Daoy (cell line): Measurements from ENCODE around the gene ACSL5. TPM values are rescaled to one million over a fixed set of nuclear protein-coding genes. Genes with fewer than 3 reads are reported as not detected.
"Not testable (repeated sequence)": the region's sequence is repeated elsewhere in the genome, so short reads cannot be mapped to it uniquely, and the experiment has no call there.

Experiments
- DNase-seq: peaks from one replicate; pipeline ENCODE4 v3.0.0-alpha.2; 2015; ENCODE audit warnings: low read depth
- total RNA-seq: library from RNA; depleted of rRNA; stranded (reverse); fragments of >200 nt; shearing (Covaris generic); gene quantifications from 2 replicates; pipeline ENCODE4 v1.2.3, GENCODE V29; 2014

Gene ACSL5
- total RNA-seq, 1 experiment from 2014 or later, result 18.3 TPM

DNA sequence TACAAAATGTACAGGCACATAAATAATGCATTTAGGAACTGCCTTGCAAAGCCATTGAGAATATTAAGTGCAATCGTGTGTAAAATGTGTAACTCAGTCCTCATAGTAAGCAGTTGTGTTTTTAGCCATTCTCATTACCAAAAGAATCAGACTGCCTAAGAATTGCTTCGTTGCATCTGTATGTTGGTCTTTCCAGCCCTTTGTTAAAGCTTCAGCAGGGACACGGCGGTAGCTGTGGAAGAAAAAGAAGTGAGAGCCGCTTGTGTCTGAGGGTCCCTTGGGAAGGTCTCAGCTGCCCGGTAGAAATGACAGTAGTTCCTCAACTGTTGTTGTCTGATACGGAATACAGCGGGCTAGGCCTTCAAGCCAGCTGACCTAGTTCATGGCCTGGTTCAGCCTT lies 22.8 kb upstream of the ACSL5 start:
- no peak for DNase-seq

DNA sequence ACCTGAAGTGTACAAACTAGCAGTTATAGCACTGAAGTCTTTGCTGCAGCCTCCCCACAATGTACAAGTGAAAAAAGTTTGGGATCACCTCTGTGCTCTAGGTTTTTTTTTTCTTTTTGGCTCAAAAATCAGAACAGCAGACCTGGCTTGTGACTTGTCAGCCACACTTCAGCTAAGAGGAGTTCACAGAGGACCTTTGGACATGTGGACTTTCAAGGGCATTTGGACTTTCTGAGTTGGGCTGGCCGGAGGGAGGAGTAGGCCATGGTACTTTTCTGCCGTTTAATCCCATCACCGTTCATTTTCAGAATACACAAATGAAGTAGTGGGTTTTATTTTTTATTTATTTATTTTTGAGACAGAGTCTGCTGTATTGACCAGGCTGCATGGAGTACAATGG lies 21.9 kb upstream of the ACSL5 start:
- no peak for DNase-seq

DNA sequence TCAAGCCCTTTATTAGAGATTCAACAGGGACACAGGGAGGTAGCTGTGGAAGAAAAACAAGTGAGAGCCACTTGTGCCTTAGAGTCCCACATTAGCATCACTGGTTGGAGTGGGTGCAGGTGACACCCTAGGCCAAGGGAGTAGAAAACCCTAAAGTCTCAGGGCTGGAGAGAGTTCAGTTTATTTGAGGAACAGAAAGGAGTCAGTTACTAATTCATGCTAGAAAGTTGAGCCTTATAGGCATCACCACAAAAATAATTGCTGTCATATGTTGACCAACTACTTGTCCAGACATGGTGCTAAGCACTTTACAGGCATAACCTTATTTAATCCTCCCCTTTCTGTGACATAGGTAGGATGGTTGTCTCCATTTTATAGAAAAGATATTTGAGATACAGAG lies 20.9 kb upstream of the ACSL5 start:
- DNase-seq, result no peak

DNA sequence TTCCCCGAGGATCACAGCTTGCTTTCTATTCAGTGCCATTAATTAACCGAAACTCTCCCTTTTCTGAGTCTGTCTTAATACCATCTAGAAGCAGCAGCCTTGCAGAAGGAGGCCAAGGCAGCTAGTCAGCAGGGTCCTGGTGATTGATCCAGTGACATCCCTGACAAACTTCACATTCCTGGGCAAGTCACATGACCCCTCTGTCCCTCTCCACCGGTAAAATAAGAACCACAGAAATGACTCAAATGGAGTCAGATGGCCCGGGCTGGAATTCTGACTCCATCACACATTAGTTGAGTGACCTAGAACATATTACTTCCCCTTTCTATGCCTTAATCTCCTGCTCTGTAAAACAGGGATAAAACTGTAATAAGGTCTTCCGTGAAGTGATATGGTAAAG lies 17.2 kb upstream of the ACSL5 start:
- no peak for DNase-seq

DNA sequence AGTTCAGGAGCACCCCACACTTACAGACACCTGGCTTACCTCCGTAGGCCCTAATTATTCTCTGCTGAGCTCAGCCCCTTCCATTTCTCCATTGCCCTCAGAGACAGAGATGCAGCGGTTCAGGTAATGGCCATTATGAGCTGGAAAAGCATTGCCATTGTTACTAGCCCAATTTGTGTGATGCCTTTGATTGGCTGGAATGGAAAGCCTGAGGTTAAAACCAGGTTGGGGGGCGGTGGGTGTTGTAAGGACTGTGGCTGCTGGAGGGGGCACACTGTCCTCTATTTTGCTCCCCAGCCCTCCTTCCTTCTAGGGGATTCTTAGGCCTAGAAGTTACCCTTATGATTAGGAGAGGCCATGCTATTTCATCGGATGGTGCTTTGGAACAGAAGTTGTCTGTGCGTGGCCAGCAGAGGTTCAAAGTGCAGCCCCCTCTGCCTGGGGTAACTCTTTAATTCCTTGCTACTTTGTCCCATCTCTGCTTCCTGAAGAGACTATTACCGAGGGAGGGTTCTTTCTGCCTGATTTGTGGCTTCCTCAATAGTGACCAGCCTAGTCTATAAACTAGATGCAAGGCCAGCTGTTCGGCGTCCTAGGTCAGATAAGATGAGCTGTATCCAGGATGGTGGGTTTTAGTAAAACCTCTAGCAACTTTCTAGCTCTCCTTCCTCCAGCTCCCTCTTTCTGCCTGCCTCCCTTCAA lies 14.2 kb upstream of the ACSL5 start:
- no peak for DNase-seq

DNA sequence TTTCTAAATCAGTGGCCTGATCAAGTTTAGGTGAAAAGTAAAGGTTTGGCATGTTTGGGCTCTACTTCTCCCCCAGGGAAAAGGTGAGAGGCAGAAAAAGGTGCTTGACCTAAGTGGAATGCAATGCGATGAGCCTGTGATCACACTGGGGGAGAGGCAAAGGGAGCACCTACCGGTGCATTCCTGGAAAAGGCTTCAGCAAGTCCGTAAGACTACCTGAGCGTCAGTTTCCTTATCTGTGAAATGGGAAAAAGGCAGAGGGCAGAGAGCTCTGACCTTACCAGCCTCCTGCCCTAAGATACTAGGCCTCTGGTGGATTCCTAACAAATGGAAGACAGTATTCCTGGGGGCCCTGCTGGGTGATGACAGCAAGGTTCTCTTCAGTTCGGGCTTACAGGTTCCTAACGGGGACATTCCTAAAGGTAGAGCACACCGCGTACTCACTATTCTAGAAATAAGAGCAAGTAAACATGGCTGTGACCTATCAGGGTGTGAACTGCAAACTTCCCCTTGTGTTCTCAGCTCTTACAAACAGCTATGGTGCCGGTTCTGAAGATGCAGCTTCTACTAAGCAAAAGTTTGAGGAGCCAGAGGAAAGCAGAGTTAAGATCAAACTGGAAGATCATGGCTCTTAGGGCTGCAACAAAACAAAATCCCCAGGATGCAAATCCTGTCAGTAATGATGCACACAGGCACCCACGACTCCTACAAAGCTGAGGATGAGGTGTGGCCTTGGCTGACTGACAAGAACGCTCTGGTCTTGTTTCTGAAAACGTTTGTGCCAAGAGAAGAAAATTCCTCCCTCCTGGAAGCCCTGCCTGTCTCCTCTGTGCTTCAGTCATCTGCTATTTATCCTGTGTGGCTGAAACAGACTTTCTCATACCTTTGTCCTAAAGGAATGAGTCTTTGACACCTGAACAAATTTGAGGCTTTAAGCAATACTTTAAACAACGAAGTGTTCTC lies 13.3 kb upstream of the ACSL5 start:
- DNase-seq, result peak; percentile 36

DNA sequence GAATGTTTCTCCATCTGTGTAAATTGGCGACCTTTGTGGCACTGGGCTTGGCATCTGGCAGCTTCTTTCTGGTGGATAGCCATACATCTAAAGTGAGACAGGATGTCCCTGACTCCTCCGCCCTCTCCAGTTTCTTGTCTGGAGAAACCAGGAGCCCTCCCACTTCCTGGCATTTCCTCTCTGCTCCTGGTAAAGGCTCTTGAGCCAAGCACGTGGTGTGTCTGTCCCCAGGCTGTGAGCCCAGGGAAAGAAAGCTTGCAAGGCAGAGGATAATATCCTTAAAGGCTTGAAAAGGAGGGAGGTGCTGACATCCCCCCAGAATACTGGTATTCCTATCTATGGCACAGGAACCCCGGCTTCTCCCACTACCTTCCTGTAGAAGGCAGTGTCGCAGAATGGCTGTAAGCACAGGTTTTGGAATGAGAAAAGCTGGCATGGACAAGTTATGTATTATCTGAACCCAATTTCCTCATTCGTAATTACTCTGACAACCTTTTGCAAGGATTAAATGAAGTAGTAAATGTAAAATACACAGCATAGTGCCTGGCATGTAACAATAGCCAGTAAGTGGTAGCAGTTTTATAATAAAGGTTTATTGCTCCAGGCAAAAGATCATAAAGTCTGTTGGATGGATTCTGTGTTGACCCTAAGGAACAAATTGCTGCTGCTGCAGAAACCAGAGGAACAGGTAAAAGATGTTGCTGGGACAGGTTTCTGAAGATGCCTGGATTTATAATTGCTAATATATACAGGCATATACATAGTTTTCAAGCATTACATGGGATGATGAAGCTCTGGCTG lies 11.8 kb upstream of the ACSL5 start:
- peak; percentile 68 for DNase-seq

DNA sequence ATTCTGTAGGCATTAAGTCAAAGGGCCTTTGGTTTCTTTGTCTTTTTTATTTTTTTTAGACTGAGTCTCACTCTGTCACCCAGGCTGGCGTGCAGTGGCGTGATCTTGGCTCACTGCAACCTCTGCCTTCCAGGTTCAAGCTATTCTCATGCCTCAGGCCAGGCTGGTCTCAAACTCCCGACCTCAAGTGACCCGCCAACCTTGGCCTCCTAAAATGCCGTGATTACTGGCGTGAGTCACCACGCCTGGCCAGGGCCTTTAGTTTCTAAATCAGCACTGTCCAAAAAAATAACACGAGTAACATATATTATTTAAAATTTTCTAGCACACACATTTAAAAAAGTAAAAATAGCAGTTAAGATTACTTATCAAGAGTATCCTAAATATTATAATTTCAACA lies 11.1 kb upstream of the ACSL5 start:
- peak; percentile 52 for DNase-seq

DNA sequence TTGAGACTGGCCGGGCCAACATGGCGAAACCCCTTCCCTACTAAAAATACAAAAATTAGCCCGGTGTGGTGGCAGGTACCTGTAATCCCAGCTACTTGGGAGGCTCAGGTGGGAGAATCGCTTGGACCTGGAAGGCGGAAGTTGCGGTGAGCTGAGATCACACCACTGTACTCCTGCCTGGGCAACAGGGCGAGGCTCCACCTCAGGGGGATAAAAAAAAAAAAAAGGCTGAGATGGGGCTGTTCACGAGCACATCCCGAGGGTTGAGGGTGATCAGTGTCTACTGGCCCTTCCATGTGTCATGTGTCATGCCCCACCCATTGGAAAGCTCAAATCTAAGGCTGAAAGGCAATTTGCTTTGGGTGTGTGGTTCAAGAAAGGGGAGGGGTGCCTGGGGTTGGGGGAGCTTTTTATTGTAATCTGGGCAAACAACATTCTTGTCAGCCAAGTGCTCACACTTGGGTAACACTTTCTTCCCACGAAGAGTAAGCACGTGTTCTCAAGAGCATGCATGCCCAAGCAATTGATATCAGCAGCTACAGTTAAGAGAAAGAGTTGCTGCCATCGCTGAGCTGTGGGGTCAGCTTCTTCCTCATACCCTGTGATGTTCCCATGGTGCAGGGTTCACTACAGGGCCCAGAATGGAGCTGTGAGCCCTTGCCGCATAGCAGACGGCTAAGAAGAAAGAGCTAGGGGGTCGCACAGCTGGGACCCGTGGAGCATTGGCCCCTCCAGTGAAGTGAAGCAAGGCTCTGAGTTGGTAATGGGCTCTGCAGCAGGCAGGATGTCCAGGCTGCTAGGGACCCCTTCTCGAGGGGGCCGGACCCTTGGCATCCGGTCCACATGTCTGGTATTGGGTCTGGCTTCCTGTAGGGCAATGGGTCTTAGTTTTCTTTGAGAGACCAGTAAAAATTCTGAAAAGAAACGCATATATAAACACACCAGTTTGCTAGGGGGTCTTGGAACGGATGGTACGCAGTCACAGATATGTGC lies 9.9 kb upstream of the ACSL5 start:
- no peak for DNase-seq

DNA sequence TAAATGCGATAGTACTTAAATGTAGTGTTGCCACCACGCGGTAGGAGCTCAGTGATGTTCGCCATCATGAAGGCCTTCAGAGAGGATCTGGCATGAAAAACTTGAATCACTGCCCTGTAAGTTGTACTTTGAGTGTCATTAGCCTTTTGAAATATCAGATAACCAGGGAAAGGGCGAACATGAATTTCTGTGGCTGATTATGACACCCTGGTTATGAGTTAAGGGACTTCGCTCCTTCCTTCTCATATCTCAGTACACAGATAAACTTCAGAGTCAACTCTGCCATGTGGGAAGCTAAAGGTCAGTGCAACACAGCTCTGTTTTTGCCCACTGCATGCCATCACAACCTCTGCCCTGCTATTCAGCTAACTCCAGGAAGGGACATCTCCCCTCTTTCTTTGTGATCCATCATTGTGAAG lies 8.9 kb upstream of the ACSL5 start:
- DNase-seq, result no peak

DNA sequence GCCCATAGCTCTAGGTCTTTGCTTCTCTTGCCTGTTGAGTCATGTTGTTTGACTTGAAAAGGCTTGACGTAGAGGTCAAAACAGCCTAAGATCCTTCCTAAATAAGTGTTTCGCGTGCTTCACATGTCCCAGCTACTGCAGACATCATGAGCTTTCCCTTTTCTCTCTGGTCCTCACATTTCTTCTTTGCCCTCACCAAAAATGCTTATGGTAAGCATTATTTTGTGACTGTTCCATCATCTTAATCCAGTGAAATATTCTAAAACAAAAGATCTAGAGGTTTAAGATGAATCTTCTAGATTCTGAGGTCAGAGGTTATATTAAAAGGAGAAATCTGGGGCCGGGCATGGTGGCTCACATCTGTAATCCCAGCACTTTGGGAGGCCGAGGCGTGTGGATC lies 8.5 kb upstream of the ACSL5 start:
- DNase-seq, result no peak

DNA sequence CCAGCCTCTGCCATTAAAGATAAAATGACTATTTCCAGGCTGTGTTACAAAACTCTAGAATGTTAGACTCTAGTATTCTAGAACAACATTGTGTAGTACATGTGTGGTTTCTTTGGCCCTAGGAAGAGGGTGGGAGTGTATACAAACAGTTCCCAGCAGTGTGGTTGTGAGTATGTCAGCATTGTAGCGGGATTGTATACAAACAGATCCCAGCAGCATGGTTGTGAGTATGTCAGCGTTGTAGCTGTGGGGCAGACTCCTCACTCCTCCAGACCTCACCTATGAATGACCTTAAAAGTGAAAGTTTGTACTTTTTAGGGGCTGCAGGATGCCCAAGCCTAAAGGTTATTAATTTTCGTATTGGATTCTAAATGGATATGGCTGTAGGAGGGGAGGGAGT lies 6.9 kb upstream of the ACSL5 start:
- DNase-seq, result no peak

DNA sequence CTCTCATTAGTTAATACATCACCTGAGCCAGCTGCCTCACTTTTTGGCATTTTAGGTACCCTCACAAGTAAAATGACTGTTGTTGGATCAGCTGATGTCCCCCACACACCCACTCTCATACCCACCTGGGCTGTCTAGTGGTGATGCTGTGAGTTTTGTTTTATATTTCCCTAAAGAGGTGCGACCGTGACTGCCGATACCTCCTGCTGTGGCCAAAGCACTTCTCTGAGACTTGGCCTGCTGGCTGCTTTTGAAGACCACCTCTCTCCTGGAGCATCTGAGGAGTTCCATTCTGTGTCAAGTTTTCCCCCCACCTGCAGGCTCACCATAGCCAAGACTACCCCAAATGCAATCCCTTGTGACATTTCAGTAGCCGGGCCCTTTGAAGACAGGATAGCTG lies 6.4 kb upstream of the ACSL5 start:
- no peak for DNase-seq

DNA sequence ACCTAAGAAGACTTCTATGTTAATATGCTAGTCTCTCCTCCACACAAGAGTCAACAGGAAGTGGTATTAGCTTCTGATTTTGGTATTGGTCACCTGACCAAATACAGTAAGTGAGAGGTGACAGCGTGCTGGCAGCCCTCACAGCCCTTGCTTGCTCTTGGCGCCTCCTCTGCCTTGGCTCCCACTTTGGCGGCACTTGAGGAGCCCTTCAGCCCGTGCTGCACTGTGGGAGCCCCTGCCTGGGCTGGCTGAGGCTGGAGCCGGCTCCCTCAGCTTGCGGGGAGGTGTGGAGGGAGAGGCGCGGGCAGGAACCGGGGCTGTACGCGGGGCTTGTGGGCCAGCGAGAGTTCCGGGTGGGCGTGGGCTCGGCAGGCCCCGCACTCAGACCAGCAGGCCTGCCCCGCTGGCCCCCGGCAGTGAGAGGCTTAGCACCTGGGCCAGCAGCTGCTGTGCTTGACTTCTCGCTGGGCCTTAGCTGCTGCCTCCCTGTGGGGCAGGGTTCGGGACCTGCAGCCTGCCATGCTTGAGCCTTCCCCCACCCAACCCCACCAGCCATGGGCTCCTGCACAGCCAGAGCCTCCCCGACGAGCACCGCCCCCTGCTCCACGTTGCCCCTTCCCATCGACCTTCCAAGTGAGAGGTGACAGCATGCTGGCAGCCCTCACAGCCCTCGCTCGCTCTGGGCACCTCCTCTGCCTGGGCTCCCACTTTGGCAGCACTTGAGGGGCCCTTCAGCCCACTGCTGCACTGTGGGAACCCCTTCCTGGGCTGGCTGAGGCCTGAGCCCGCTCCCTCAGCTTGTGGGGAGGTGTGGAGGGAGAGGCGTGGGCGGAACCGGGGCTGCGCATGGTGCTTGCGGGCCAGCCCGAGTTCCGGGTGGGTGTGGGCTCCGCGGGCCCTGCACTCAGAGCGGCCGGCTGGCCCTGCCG lies 4.2 kb upstream of the ACSL5 start:
- no peak for DNase-seq

DNA sequence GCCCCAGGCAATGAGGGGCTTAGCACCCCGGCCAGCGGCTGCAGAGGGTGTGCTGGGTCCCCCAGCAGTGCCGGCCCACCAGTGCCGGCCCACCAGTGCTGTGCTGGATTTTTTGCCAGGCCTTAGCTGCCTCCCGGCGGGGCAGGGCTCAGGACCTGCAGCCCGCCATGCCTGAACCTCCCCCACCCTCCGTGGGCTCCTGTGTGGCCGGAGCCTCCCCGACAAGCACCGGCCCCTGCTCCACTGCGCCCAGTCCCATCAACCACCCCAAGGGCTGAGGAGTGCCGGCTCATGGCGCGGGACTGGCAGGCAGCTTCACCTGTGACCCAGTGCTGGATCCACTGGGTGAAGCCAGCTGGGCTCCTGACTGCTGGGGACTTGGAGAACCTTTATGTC lies 3.5 kb upstream of the ACSL5 start:
- no peak for DNase-seq

DNA sequence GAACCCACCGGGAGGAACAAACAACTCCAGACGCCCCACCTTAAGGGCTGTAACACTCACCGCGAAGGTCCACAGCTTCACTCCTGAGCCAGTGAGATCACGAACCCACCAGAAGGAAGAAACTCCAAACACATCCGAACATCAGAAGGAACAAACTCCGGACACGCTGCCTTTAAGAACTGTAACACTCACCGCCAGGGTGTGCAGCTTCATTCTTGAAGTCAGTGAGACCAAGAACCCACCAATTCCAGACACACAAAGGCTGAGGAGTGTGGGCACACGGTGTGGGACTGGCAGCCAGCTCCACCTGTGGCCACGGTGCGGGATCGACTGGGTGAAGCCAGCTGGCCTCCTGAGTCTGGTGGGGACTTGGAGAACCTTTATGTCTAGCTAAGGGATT lies 2.6 kb upstream of the ACSL5 start:
- DNase-seq, result not testable (repeated sequence)

DNA sequence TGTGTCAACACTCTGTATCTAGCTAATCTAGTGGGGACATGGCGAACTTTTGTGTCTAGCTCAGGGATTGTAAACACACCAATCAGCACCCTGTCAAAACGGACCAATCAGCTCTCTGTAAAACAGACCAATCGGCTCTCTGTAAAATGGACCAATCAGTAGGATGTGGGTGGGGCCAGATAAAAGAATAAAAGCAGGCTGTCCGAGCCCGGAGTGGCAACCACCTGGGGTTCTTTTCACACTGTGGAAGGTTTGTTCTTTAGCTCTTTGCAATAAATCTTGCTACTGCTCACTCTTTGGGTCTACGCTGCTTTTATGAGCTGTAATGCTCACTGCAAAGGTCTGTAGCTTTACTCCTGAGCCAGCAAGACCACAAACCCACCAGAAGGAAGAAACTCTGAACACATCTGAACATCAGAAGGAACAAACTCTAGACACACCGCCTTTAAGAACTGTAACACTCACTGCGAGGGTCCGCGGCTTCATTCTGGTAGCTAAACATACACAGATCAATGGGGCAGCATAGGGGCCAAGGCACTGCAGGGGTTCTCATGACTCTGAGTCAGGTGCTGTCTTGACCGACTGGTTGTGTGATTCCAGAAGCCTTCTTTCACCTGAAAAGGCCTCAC lies 1.6 kb upstream of the ACSL5 start:
- DNase-seq, result not testable (repeated sequence)

DNA sequence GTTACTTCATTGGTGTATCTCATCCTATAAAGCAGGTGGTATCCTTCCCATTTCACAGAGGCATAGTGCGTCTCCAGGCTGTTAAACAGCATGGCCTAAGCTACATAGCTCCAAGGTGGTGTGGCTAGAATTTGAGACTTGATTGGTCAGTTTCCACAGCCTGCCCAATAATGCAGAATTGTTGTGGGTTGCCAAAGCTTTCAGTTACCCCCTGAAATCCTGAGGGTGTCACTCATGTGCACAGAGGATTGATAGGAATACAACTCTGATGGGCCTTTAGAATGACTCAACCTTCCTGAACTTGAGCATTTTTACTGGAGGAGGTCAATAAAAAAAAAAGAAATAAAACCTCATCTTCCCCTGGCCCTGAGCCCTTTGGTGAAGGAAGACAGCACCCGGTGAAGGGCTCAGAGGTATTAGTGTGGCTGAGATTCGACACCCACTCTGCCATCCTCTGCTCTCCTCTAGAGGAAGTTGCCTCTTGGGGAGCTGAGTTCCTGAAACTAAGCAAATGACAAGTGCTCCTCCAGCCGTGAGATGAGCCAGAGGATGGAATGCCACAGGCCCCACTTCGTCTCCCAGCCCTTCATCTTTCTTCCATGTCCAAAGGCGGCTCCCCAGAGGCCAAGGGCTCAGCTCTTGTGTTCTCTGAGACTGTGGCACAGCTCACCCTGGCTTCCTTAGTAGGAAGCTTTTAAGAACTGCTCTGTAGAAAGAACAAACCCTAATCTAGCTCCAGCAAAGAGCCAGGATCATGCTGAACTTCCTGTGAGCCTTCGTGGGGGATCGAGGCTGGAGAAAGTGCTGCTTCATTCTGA lies 1.0 kb downstream of the ACSL5 start:
- peak; percentile 35 for DNase-seq
